HG03558 (cell line): ENCODE measurements around the gene MRPL53.
A peak's percentile ranks its signal among the peaks of the same experiment; 100 is the strongest.
"Not testable (repeated sequence)": the region's sequence is repeated elsewhere in the genome, so short reads cannot be mapped to it uniquely, and the experiment has no call there.

Experiments used
- ATAC-seq: cut with Tn5 transposase; IDR thresholded peaks from one replicate; pipeline ENCODE4 v1.9.1; 2021; ENCODE audit warnings: moderate number of reproducible peaks; ENCODE audit not compliant: unreplicated experiment; ENCODE audit errors: extremely low read depth

Gene MRPL53

GRCh38 chr2:74482801-74483674 lies 10.6 kb upstream of the MRPL53 start, which contains the start of the genes CCDC142 and TTC31:
Gene CCDC142 (minus strand): TSS chr2:74482998. CDS start chr2:74482837, 161 bp downstream.
Gene TTC31 (plus strand): TSS chr2:74483081. CDS start chr2:74483096, 15 bp downstream.
- ATAC-seq, result peak; percentile 56

- peak; percentile 23 for ATAC-seq
Measured at GRCh38 chr2:74481961-74482800, 9.7 kb upstream of the MRPL53 start.

GRCh38 chr2:74481431-74481830 lies 9.0 kb upstream of the MRPL53 start:
- no peak for ATAC-seq

- no peak for ATAC-seq
Measured at GRCh38 chr2:74474899-74475298, 2.4 kb upstream of the MRPL53 start.

GRCh38 chr2:74474481-74474880 lies 2.0 kb upstream of the MRPL53 start:
- ATAC-seq, result no peak

- ATAC-seq, result no peak
Measured at GRCh38 chr2:74472945-74473258, 422 bp upstream of the MRPL53 start.

- no peak for ATAC-seq
Measured at GRCh38 chr2:74471332-74472065, 981 bp downstream of the MRPL53 start.

- ATAC-seq, result not testable (repeated sequence)
Measured at GRCh38 chr2:74470742-74471141, 1.7 kb downstream of the MRPL53 start.

GRCh38 chr2:74464406-74464805 lies 8.1 kb downstream of the MRPL53 start:
- ATAC-seq, result no peak

- ATAC-seq, result no peak
Measured at GRCh38 chr2:74462786-74463105, 9.7 kb downstream of the MRPL53 start.

GRCh38 chr2:74462054-74462785 lies 10.3 kb downstream of the MRPL53 start:
- no peak for ATAC-seq

GRCh38 chr2:74461187-74462053 lies 11.1 kb downstream of the MRPL53 start:
- no peak for ATAC-seq

- ATAC-seq, result not testable (repeated sequence)
Measured at GRCh38 chr2:74460187-74460586, 12.3 kb downstream of the MRPL53 start.

GRCh38 chr2:74459503-74460118 lies 12.9 kb downstream of the MRPL53 start:
- ATAC-seq, result not testable (repeated sequence)

- no peak for ATAC-seq
Measured at GRCh38 chr2:74458938-74459363, 13.5 kb downstream of the MRPL53 start.

GRCh38 chr2:74458132-74458937 lies 14.1 kb downstream of the MRPL53 start, which contains the start of gene WBP1:
Gene WBP1 (plus strand): TSS chr2:74458438. CDS start chr2:74458603, 165 bp downstream.
- ATAC-seq, result peak; percentile 75

GRCh38 chr2:74457549-74458131 lies 14.8 kb downstream of the MRPL53 start:
- ATAC-seq, result no peak
